Mesothelial cell of epicardium (in vitro differentiated cells): Measurements from ENCODE around the gene SLC26A5. TPM values are rescaled to one million over a fixed set of nuclear protein-coding genes. Genes with fewer than 3 reads are reported as not detected.

ENCODE experiments used
- DNase-seq, 2 experiments: peaks; one replicate each; pipeline ENCODE4 v3.0.0; 2021; ENCODE audit warnings: low spot score in 2 of 2; ENCODE audit not compliant: unreplicated experiment in 2 of 2
- H3K27ac Mint-ChIP-seq: 2 replicates; pipeline ENCODE4 v1.8.0; 2021; ENCODE audit warnings: mixed read lengths
- H3K27me3 Mint-ChIP-seq: 2 replicates; pipeline ENCODE4 v1.8.0; 2021; ENCODE audit warnings: low read depth, mixed read lengths
- H3K36me3 Mint-ChIP-seq: 2 replicates; pipeline ENCODE4 v1.8.0; 2021; ENCODE audit warnings: mixed read lengths
- H3K4me1 Mint-ChIP-seq: 2 replicates; pipeline ENCODE4 v1.8.0; 2021; ENCODE audit warnings: mixed read lengths
- H3K4me3 Mint-ChIP-seq: 2 replicates; pipeline ENCODE4 v1.8.0; 2021; ENCODE audit warnings: mild to moderate bottlenecking, moderate library complexity, mixed read lengths
- H3K9me3 Mint-ChIP-seq: 2 replicates; pipeline ENCODE4 v1.8.0; 2021; ENCODE audit warnings: mixed read lengths
- total RNA-seq: library from RNA; stranded (reverse); gene quantifications from 3 replicates; pipeline ENCODE4 v1.2.1, GENCODE V29; 2021
- TF ChIP-seq, protein P1 (sequence below): fragments of 200-600 bp; sonication (generic); IDR thresholded peaks from one replicate; pipeline ENCODE4 v1.5.0; 2021; ENCODE audit warnings: antibody characterized with exemption; ENCODE audit not compliant: unreplicated experiment

The SLC26A5 gene
- total RNA-seq, 1 donor from 2014 or later = not detected

DNA sequence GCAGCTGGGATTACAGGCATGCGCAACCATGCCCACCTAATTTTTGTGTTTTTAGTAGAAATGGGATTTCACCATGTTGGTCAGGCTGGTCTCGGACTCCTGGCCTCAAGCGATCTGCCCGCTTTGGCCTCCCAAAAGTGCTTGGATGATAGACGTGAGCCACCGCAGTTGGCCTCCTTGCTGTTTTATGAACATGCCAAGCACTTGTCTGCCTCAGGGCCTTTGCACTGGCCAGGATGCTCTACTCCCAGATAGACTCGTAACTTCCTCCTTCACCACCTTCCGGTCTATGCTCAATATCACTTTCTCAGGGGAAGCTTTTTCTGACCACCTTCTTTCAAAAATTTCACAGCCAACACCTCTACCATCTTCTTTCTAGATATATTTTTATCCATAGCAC is 6.3 kb downstream of the SLC26A5 start:
- TF ChIP-seq, protein P1, sequence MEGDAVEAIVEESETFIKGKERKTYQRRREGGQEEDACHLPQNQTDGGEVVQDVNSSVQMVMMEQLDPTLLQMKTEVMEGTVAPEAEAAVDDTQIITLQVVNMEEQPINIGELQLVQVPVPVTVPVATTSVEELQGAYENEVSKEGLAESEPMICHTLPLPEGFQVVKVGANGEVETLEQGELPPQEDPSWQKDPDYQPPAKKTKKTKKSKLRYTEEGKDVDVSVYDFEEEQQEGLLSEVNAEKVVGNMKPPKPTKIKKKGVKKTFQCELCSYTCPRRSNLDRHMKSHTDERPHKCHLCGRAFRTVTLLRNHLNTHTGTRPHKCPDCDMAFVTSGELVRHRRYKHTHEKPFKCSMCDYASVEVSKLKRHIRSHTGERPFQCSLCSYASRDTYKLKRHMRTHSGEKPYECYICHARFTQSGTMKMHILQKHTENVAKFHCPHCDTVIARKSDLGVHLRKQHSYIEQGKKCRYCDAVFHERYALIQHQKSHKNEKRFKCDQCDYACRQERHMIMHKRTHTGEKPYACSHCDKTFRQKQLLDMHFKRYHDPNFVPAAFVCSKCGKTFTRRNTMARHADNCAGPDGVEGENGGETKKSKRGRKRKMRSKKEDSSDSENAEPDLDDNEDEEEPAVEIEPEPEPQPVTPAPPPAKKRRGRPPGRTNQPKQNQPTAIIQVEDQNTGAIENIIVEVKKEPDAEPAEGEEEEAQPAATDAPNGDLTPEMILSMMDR = no peak
- Mint-ChIP-seq H3K27ac (no peak overlapping the region), H3K27me3 (peaks cover 83% of the 10 kb centered on the region), H3K4me3 (no peak overlapping the region), H3K9me3 (no peaks in the 10 kb centered on the region), H3K4me1 (no peaks in the 10 kb centered on the region), H3K36me3 (no peaks in the 10 kb centered on the region)
- no peak for DNase-seq

DNA sequence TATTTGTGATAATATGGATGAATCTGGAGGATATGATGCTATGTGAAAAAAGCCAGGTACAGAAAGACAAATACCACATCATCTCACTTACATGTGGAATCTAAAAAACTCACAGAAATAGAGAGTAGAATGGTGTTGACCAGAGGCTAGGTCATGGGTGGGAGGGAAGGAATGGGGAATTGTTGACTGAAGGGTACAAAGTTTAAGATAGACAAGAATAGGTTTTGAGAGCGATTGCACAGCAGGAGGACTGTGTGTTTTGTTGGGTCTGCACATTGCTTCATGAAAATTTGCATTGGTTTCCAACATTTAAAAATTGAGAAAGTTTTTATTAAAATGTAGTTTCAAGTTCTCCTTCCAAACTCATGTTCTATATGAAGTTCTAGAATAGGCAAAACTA is 8.4 kb downstream of the SLC26A5 start:
- no peak overlapping the region for H3K27ac Mint-ChIP-seq
- no peaks in the 10 kb centered on the region for H3K4me1 Mint-ChIP-seq
- TF ChIP-seq, protein P1 = no peak

DNA sequence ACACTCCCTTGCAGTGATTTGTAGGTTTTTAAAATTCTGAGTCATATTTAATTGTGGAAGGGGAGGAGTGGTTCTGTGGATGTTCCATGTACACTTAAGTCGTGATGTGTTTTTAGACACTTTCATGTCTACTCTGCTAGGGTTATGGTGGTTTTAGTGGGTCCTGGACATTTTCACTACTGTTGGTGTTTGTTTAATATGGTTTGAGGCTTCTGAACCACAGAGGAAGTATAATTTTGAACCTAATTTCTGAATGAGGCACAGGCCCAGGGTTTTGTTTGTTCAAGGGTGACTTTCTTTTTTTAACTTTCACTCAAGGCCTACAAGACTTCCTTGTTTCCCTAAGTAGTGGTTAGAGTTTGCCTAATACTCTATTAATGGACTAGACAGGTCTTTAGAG is 13.3 kb downstream of the SLC26A5 start:
- no peak overlapping the region for H3K27ac Mint-ChIP-seq
- peaks cover 5% of the 10 kb centered on the region for H3K9me3 Mint-ChIP-seq
- H3K36me3 Mint-ChIP-seq = no peaks in the 10 kb centered on the region
- no peaks in the 10 kb centered on the region for H3K4me1 Mint-ChIP-seq
- peaks cover 25% of the 10 kb centered on the region for H3K27me3 Mint-ChIP-seq
- no peak for DNase-seq
- H3K4me3 Mint-ChIP-seq = no peak overlapping the region
- TF ChIP-seq, protein P1 = no peak

More for the DNA sequence above, 8.4 kb downstream of the SLC26A5 start:
- Mint-ChIP-seq H3K4me3 (no peak overlapping the region), H3K9me3 (peaks cover 5% of the 10 kb centered on the region), H3K27me3 (peaks cover 66% of the 10 kb centered on the region), H3K36me3 (no peaks in the 10 kb centered on the region)
- DNase-seq = no peak

DNA sequence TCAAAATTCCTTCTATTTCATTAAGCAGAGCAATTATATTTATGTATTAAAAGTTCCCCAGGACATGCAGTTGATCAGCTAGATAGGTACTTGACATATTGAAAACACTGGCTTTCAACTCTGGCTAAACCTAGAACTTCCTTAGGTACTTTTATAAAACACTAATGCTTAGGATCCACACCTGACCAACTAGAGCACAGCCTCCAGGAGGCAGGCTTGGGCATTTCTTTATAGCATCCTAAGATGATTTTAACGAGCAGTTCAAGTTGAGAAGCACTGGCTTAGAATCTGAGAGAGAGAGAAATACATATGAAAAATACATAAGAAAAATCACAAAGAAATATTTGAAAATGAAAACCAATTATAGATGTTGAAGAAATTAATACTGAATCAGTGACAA is 20.8 kb downstream of the SLC26A5 start:
- peaks cover 25% of the 10 kb centered on the region for H3K27me3 Mint-ChIP-seq

DNA sequence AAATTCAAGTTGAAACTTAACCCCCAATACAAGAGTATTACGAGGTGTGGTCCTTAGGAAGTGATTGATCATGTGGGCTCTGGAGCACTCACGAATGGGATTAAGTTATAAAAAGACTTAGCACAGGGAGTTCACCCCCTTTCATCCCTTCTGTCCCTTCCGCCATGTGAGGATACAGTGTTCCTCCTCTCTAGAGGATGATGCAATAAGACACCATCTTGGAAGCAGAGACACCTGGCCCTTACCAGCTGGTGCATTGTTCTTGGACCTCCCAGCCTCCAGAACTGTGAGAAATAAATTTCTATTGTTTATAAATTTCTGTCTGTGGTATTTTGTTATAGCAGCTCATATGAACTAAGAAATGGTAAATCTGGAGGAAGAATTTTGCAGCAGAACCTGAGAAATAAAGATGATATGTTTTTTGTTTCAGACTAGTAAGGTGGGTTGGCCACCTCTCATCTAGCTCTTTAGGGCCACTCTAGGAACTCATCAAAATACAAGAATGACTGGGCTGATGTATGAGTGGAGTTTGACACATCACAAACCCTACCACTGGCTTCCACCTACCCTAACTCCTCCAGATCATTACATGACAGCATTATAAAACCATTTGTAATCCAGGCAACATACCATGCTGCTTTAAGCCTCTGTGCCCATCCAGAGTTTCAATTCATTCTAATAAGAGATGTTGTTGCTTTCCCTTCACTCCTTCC is 22.4 kb downstream of the SLC26A5 start:
- TF ChIP-seq, protein P1 = no peak
- no peak for DNase-seq
- H3K4me1 Mint-ChIP-seq = no peaks in the 10 kb centered on the region
- peaks cover 31% of the 10 kb centered on the region for H3K27me3 Mint-ChIP-seq
- H3K27ac Mint-ChIP-seq = no peak overlapping the region
- H3K9me3 Mint-ChIP-seq = no peaks in the 10 kb centered on the region
- H3K36me3 Mint-ChIP-seq = no peaks in the 10 kb centered on the region
- H3K4me3 Mint-ChIP-seq = no peak overlapping the region

More for the DNA sequence above, 20.8 kb downstream of the SLC26A5 start:
- Mint-ChIP-seq H3K27ac (no peak overlapping the region), H3K9me3 (no peaks in the 10 kb centered on the region), H3K4me3 (no peak overlapping the region), H3K4me1 (no peaks in the 10 kb centered on the region), H3K36me3 (no peaks in the 10 kb centered on the region)
- DNase-seq = no peak
- TF ChIP-seq, protein P1 = no peak
